Raji (cell line): Measurements from ENCODE around the gene OLIG3.

Source experiments
- POLR2A ChIP-seq: IDR thresholded peaks from 2 replicates; pipeline ENCODE4 v1.6.1; 2011; ENCODE audit warnings: low read depth, low read length, control low read depth; ENCODE audit not compliant: insufficient read depth

Gene OLIG3

DNA sequence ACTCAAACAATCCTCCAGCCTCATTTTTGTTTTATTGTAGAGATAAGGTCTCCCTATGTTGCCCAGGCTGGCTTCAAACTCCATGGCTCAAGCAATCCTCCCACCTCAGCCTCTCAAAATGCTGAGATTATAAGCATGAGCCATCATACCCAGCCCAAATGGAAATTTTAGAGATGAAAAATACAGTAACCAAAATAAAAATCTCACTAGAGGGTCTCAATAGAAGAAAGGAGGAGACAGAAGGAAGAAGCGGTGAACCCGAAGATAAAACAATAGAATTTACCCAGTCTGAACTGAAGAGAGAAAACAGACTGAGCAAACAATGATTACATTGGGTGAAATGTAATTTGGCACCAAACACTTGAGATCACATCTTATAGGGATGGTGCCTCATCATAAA lies 16.7 kb upstream of the OLIG3 start:
- TF ChIP-seq POLR2A: no peak

DNA sequence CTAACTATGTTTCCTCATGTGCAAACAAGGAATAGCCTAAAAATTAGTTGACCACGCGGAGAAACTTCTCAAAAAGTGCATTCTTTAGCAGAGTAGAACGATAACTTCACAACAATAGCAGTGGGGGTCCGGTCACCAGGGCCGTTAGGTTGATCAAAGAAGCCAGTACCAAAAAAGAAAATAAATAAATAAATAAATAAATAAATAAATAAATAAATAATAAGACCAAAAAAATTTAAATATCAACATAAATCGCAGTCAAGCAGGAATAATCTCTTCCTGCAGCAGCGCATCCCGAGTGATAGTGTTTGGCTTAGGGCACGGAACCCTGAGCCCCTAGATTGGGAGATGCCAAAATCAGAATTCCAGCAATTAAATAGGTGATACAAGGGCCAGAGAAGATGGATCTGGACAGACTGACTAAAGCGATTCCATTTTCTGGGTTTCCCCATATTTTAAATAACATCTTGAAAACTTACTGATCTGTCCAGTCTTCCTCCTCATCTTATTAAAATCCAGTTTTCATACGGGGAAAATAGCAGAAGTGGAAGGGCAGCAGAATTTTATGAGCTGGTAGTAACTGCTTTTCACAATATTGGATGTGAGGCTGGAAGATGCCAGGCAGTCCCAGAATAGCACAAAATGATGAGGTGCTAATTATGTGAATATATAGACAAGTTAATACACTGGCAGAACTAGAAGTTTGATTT lies 4.4 kb upstream of the OLIG3 start:
- TF ChIP-seq POLR2A: no peak

DNA sequence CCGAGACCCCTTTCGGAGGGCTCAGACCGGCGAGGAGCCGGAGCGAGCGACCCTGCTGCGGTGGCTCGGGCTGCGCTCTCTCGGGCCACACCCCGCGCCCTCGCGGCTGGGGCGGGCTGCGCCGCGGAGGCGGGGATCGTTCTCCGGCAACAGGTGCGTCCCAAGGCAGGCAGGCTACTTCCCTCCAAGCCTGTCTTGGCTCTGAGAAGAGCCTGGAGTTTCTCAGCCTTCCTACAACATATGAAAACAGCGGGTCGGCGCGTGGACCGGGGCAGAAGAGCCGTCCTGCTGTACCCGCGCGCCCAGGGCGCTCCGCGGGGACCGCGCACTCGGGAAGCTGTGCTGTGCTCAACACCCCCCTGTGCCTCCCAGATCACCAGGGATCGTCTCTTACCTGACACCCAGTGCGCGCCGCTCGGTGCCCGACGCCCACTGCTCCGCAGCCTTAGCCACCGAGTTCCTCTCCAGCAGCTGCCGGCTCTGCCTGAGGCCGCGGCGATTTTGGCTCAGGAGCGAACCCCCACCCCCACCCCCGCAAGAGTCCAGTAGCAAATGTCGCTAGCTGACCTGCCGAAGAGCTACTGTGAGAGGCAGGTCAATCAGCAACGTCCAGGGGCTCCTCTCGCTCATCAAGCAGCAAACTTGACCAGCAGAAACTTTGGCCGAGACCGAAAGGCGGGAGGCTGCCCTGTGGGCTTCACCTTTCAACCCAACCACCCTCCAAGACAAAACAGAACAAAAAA lies 3.7 kb upstream of the OLIG3 start:
- no peak for TF ChIP-seq POLR2A

DNA sequence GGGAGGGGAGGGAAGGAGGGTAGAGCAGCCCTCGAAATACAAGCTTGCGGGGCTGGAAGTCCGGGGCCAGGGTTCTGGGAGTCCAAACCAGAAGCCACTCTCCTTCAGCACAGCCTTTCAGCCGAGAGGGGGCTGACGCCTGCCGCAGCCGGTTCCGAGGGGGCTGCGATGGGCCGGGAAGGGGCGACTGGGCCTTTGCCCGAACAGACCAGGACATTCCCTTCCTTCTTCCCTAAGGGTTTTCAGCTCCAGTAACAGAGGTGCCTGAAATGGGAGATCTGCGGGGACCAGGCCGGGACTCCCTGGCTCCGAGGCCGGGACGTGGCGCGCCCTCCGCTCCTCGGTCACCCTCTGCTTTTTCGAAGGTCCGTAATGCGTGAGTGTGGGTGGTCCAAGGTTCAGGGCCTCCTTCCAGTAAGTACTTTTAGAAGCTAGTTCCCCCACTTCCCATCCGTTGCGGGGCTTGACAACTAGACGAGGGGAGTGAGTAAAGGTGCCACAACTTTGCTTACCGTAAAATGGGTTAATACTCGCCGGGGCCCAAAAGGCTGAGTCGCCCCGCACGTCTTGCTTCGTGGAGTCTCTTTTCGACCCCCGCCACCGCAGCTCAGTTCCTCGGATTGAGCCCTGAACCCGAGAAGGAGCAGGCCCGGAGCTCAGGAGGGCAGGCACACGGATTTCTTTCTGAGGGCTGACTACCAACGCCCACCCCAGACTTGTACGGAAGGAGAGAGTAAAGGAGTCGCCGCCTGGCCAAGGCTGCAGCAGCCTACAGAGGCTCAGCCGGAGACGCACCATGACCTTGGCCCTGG lies 2.9 kb upstream of the OLIG3 start:
- no peak for TF ChIP-seq POLR2A

DNA sequence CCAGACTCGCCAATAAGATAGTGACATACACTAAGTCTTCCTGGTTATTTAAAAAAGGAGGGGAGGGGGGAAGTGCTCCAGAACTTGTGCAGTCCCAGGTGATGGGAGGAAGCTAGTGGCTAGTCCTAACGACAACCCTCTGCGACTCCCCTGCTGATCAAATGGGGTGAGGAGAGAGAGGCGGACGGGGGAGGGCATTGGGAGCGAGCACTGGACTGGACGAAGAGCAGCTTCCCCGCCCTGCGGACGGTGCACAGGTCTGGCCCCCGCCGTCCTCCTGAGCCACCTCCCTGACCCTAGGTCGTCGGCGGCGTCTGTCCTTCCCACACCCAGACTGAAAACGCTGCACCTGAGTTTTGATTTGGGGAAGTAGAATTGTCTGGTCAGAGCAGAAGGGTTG lies 2.2 kb upstream of the OLIG3 start:
- no peak for TF ChIP-seq POLR2A

DNA sequence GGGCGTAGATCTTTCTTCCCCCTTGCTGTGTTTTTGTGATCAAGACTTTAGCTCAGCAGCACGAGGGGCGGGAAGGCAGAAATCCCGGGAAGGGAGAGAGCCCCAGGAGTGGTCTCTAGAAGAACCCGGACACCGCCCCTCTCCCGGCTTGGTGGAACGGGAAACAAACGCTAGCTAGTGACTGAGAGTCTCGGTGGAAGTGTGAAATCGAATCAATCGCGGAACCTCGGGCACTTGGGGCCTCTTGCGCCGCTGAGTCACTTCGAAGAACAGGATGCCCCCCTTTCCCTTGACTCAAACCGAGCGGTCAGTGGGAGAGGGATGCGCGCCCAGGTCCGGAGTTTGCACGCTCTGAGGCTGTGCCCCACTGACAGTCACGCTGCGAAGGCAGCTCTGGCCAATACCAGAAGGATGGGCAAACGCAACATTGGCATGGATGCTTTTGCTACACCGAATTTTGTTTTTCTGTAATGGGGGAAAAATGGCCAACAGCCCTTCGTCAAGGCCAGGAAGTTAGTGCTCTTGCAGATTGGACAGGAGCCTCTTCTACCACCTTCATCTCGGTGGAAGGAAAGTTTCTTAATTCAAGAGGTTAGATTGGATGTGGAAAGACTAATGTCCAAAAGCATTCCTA lies 1.6 kb upstream of the OLIG3 start:
- TF ChIP-seq POLR2A: no peak

DNA sequence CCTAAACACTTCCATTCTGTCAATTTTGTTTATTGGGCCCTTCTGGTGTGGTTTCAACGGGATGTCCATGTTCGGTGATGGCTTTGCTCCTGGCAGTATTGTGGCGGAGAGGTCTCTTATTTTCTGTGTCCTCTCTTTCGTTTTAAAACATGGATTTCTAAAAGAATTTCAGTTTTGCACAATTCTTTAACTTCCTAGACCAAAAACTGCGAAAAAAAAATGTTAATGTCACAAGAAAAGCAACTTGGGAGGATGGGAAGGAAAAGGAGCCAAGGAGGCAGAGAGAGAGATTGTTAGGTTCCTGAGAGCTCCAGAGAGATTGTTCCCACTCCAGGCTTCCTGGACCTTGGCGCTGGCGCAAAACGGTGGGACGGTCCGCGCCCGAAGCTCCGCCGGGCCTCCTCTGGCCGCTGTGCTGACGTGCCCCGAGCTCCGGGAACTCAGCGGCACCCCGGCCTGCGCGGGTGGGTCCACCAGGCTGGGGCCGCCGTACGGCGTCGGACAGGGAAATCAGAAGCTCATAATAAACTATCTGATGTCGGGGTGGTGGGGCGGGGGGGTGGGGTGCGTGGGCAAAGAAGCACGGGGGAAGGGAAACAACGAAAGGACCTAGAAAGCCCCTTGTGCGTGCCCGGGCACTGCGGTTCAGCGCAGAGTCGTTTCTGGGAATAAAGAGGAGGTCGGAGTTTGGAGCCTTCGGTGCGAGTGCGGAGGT lies 951 bp upstream of the OLIG3 start:
- no peak for TF ChIP-seq POLR2A

DNA sequence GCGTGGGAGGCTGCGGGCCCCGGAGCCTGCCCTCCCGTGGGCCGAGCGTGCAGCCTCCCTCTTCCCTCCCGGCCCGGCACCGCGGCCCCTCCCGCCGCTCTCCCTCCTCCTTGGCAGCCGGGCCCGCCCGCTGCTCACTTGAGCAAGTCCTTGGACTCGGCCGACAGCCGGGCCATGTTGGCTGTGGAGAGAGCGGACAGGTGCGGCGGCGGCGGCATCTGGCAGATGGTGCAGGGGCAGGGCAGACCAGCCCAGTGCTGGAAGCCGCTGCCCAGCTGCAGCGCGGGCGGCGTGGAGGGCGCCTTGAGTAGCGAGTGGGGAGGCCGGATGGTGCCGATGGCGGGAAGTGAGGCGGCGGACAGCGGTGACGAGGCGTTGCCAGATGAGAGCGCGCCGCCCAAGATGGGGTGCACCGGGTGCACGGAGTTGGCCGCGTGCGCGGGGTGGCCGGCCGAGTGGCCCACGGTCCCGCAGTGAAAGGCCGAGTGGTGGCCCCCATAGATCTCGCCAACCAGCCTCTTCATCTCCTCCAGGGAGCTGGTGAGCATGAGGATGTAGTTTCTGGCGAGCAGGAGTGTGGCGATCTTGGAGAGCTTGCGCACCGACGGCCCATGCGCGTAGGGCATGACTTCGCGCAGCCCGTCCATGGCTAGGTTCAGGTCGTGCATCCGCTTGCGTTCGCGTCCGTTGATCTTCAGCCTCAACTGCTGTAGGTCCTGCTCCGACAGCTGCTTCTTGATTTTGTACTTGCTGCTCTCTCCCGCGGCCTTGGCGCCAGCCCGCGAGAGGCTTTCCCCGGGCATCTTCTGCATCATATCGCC lies 766 bp downstream of the OLIG3 start:
- TF ChIP-seq POLR2A: no peak

DNA sequence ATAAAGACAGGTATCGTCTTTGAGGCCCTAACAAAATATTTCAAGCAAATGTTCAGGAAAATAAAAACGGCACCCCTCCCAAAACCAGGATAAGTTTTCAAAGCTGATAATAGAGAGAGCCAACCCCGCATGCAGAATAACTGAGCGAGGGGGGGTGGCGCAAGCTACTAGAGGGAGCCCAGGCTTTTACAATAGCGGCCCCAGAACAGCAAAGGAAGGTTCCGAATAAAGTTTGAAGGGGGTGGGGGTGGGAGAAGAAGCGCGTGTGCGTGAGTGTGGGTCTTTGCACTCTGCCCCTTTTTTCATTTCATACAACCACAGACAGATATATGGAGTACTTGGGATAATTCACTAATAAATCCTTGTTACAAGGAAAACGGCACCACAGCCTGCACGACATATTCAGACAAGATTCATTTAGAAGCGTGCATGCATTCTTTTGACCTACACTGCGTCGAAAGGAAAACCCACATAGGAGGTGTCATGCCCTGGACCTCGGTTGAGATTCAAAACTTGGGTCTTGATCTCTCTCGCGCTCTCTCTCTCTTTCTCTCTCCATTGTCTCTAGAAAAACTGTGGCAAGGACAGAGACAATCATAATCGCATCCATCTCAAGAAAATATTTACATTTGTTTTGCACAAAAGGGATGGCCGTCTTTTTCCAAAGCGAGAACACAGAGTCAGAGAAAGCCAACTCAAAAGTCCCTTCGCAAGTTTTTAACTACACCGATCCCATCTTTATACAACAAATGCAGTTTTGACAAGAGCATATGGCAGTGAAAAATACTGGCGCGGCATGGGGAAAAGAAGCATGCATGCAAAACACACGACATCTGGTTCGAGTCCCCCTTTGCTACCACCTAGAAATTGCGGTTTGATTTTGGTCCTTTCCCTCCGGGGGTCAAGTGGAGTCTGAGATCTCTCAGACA lies 1.6 kb downstream of the OLIG3 start:
- TF ChIP-seq POLR2A: no peak

DNA sequence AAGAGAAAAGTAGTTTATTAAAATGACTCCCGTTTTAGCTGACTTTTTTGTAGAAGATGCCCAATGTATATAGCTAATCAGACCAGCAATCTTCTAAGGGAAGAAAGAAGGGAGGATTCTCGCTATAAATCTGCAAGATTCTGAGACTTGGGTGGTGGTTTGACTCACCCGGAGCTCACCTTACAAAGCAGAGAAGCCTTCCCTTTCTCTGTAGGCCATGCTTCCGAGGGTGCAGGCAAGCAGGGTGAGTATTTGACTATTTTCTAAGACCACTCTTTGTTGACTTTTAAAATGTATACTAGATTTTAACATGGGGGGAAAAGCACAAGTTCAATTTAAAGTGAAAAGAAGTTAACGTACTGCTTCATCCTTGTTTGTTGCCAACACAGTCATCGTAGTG lies 2.7 kb downstream of the OLIG3 start:
- no peak for TF ChIP-seq POLR2A

DNA sequence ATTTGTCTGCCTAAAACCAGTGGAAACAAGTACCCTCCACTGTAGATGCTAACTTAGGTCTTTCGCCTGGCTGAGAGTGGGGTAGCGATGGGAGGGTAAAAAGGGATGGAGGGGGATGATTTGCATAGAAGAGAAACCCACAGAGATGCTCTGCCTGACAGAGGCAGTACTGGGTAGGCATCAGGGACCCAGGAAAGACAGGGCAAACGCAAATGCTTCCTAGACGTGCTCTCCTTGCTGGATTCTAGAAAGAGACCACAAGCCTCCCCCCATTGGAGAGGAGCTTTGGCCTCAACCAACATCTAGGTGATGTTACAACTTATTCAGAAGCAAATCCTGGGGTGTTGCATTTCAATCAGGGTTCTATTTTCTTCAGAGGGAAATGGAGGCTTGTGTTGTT lies 3.2 kb downstream of the OLIG3 start:
- TF ChIP-seq POLR2A: no peak

DNA sequence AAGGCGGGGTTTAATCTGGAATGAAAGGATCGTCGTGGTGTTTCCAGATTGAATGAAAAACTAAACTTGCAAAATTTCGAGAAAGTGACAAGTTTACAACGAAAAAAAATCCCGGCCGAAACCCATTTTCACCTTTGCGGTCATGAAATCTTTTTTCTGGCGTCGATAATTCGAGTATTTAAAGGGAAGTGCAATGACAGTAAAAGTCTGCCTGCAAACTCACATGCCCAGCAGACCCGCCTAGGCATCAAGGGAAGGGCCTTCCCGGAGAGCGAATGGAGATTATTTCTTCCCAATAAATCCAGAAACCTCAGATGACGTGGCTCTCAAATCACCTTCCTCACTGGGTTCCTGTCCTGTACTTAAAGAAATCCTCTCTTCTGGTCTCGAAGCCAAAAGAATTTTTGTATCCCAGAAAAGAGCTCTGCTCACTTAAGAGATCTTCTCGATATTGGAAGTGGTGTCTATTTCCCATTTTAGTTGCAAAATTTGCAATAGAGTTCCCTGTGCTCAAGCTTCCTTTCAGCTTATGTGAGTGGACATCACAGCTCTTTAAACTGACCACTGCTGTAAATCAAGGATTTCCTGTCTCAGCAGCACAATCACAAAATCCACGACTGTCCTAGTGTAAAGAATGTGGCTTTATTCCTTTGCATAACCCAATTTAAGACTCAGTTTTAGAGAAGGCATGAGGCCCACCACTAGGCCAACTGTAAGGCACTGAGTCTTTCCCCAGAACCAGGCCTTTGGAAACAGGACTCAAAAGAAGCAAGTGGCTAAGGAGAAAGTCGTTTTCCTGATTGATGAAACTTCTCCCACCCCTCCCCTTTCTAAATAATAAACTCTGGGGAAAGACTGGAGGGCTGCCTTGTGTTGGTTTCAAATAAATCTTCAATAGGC lies 3.9 kb downstream of the OLIG3 start:
- TF ChIP-seq POLR2A: no peak
